Measurements from ENCODE around the gene DSC2.
"Not testable (repeated sequence)": the region's sequence is repeated elsewhere in the genome, so short reads cannot be mapped to it uniquely, and the experiment has no call there.

DSC2 gene

GRCh38 chr18:31102025-31102684 is at the start of gene DSC2:
Gene DSC2, minus strand, starts transcription at chr18:31102421. Its CDS starts 450 bp downstream, at chr18:31101971.
- peak; percentile 19 for DNase-seq

- DNase-seq = no peak
Observed at GRCh38 chr18:31149351-31149750, 47.1 kb upstream of the DSC2 start.

GRCh38 chr18:31148600-31148999 is 46.4 kb upstream of the DSC2 start:
- DNase-seq = no peak

- no peak for DNase-seq
Observed at GRCh38 chr18:31146809-31147208, 44.6 kb upstream of the DSC2 start.

- DNase-seq = no peak
Observed at GRCh38 chr18:31143025-31143424, 40.8 kb upstream of the DSC2 start.

GRCh38 chr18:31138709-31139108 is 36.5 kb upstream of the DSC2 start:
- DNase-seq = no peak

GRCh38 chr18:31134988-31135529 is 32.8 kb upstream of the DSC2 start:
- no peak for DNase-seq

GRCh38 chr18:31129398-31130115 is 27.3 kb upstream of the DSC2 start:
- DNase-seq = no peak

- DNase-seq = no peak
Observed at GRCh38 chr18:31125878-31126277, 23.7 kb upstream of the DSC2 start.

GRCh38 chr18:31123125-31123524 is 20.9 kb upstream of the DSC2 start:
- DNase-seq = not testable (repeated sequence)

- DNase-seq = no peak
Observed at GRCh38 chr18:31120594-31120993, 18.4 kb upstream of the DSC2 start.

GRCh38 chr18:31116853-31117595 is 14.8 kb upstream of the DSC2 start:
- DNase-seq = no peak

- no peak for DNase-seq
Observed at GRCh38 chr18:31112804-31113203, 10.6 kb upstream of the DSC2 start.

- no peak for DNase-seq
Observed at GRCh38 chr18:31105733-31106132, 3.5 kb upstream of the DSC2 start.

- DNase-seq = no peak
Observed at GRCh38 chr18:31104444-31104843, 2.2 kb upstream of the DSC2 start.

GRCh38 chr18:31103423-31103822 is 1.2 kb upstream of the DSC2 start:
- no peak for DNase-seq

GRCh38 chr18:31102941-31103340 is 720 bp upstream of the DSC2 start:
- DNase-seq = no peak

- DNase-seq = peak; percentile 64
Observed at GRCh38 chr18:31101183-31102024, 817 bp downstream of the DSC2 start.

- peak; percentile 19 for DNase-seq
Observed at GRCh38 chr18:31100436-31101182, 1.6 kb downstream of the DSC2 start.

- DNase-seq = no peak
Observed at GRCh38 chr18:31099450-31100230, 2.6 kb downstream of the DSC2 start.

- no peak for DNase-seq
Observed at GRCh38 chr18:31098878-31099277, 3.3 kb downstream of the DSC2 start.
